ENCODE results near the gene TSPAN3. TPM values are rescaled to one million over a fixed set of nuclear protein-coding genes. Genes with fewer than 3 reads are reported as not detected.

Gene TSPAN3
- total and polyA plus RNA-seq, 4 experiments from 2014 or later: 13.3 to 35.9 (median 25.0) TPM

DNA sequence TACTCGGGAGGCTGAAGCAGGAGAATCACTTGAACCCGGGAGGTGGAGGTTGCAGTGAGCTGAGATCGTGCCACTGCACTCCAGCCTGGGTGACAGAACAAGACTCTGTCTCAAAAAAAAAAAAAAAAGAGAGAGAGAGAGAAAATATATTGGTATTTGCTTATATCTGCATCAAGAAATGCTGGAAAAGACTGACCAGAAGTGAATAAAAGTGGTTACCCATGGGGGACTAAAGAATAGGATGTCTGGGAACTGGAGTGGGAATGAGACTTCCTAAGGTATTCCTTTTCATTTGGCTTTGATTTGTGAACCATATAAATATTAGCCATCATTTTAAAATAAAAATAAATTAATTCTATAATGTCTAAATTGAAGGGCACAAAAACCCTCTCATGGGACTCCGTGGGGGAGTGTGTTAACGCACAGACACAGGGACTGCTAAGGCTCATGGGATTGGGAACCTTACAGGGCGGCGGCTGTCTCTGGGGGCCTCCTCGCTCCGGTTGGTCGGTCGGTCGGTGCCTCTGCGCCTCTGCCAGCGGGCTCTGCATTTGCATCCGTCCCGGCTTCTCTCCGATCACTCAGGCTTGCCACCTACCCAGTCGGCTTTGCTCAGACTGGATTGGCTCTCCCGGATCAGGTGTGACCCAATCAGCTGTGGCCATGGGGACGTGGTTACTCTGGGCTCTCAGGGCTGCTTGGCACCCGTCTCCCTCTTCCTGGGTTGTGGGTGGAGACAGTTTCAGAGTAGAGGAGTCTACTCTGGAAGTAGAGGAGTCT is 12.7 kb upstream of the TSPAN3 start:
- DNase-seq: peak; percentile 49 to 78 (median 59)
- peaks cover 9 to 20% (median 14%) of the 10 kb centered on the region in 4 donors for H3K4me1 Mint-ChIP-seq
- Histone ChIP-seq H3K27me3 (ENCODE audit: insufficient read depth, low read length) (no peaks in the 10 kb centered on the region), H3K36me3 (ENCODE audit: insufficient read depth, low read length) (no peaks in the 10 kb centered on the region), H3K27ac (ENCODE audit: low read depth, low read length) (no peak overlapping the region), H3K9me3 (ENCODE audit: control insufficient read depth in 1 of 2, low read length in 2 of 2) (no peaks in the 10 kb centered on the region), H3K4me1 (ENCODE audit: insufficient read depth, low read length) (peaks cover 12% of the 10 kb centered on the region), H3K4me3 (ENCODE audit: low read length in 2 of 2) (peak overlapping the region in 1 of 2 donors; percentile 8)
- ChIA-PET CTCF (ENCODE audit: partially characterized antibody) (no interaction called here), POLR2A (ENCODE audit: partially characterized antibody) (no interaction called here)
- H3K27me3 Mint-ChIP-seq: no peaks in the 10 kb centered on the region
- H3K27ac Mint-ChIP-seq: peak overlapping the region in 6 of 7 donors; percentile 21 to 87 (median 62)
- H3K4me3 Mint-ChIP-seq: peak overlapping the region; percentile 69 to 87 (median 77)
- no peaks in the 10 kb centered on the region for H3K36me3 Mint-ChIP-seq
- intact Hi-C loops (cut with micrococcal nuclease): no loop called here
- H3K9me3 Mint-ChIP-seq: no peaks in the 10 kb centered on the region

DNA sequence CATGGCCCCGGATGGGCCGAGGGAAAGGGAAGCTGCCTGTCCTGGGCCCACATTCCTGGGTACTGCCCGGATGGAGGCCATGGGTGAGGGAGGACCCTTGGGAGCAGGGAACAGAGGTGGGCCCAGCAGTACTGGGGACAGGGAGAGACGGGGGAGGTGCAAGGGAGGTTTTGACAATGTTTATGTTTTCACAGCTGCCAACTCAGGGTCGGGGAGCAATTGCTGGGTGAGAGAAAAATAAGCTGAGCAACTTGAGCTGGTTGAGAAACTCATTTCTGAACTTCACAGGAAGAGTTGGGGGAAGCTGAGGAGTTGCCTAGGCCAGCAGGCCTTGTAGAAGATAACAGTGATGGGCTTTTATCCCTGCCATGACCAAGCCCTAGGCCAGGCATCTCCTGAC is 11.1 kb upstream of the TSPAN3 start:
- Mint-ChIP-seq H3K27ac (no peak overlapping the region), H3K9me3 (no peaks in the 10 kb centered on the region), H3K4me1 (peaks cover 9 to 20% (median 14%) of the 10 kb centered on the region in 4 donors), H3K4me3 (no peak overlapping the region), H3K27me3 (peaks cover 0 to 2% of the 10 kb centered on the region in 2 donors), H3K36me3 (no peaks in the 10 kb centered on the region)
- intact Hi-C loops (cut with micrococcal nuclease): no loop called here
- Histone ChIP-seq H3K36me3 (ENCODE audit: insufficient read depth, low read length) (no peaks in the 10 kb centered on the region), H3K27me3 (ENCODE audit: insufficient read depth, low read length) (no peaks in the 10 kb centered on the region), H3K27ac (ENCODE audit: low read depth, low read length) (no peak overlapping the region), H3K4me1 (ENCODE audit: insufficient read depth, low read length) (peaks cover 12% of the 10 kb centered on the region), H3K9me3 (ENCODE audit: control insufficient read depth in 1 of 2, low read length in 2 of 2) (no peaks in the 10 kb centered on the region), H3K4me3 (ENCODE audit: low read length in 2 of 2) (no peak overlapping the region)
- ChIA-PET POLR2A (ENCODE audit: partially characterized antibody) (no interaction called here), CTCF (ENCODE audit: partially characterized antibody) (no interaction called here)
- DNase-seq: no peak

DNA sequence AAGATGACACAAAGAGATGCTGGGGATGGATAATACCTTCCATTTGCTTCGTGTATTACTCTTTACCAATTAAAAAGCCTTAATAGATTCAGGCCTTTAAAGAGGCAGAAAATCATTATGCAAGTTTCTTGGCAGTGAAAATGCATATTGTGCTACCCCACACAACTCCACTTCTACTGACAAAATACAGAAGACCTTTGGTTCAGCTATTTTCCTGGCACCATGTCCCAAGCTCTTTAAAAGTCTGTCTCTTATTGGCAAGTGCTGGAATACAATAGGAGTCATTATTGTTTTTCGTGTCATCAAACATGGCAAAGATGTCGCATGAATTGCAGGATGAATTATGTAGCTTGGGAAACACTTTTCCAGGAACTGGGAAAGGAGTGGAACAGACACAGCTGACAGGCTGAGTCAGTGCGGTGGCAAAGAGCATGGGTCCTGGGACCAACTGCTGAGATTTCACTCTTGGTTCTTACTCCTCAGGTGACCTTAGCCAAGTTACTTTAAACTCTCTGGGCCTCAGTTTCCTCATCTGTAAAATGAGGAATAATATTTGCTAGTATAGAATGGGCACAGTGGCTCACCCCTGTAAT is 5.5 kb upstream of the TSPAN3 start:
- H3K36me3 ChIP-seq (ENCODE audit: insufficient read depth, low read length): no peaks in the 10 kb centered on the region
- Mint-ChIP-seq H3K27me3 (peaks cover 0 to 2% of the 10 kb centered on the region in 2 donors), H3K27ac (no peak overlapping the region), H3K9me3 (no peaks in the 10 kb centered on the region), H3K4me3 (no peak overlapping the region), H3K36me3 (no peaks in the 10 kb centered on the region), H3K4me1 (peaks cover 3 to 8% (median 6%) of the 10 kb centered on the region in 4 donors)
- H3K27me3 ChIP-seq (ENCODE audit: insufficient read depth, low read length): no peaks in the 10 kb centered on the region
- H3K9me3 ChIP-seq (ENCODE audit: control insufficient read depth in 1 of 2, low read length in 2 of 2): no peaks in the 10 kb centered on the region
- ChIA-PET POLR2A (ENCODE audit: partially characterized antibody) (no interaction called here), CTCF (ENCODE audit: partially characterized antibody) (interaction anchor here (0.5 kb wide), 1 partner anchor 17 kb away, joined by 3 read pairs; no protein-coding TSS in a partner anchor)
- no peak overlapping the region for H3K27ac ChIP-seq (ENCODE audit: low read depth, low read length)
- H3K4me3 ChIP-seq (ENCODE audit: low read length in 2 of 2): no peak overlapping the region
- intact Hi-C loops (cut with micrococcal nuclease): no loop called here
- DNase-seq: no peak
- H3K4me1 ChIP-seq (ENCODE audit: insufficient read depth, low read length): peaks cover under 1% of the 10 kb centered on the region

- intact Hi-C loops (cut with micrococcal nuclease): no loop called here
- no peak overlapping the region for H3K4me3 ChIP-seq (ENCODE audit: low read length in 2 of 2)
- H3K27me3 Mint-ChIP-seq: peaks cover 0 to 2% of the 10 kb centered on the region in 2 donors
These were observed 4.6 kb upstream of the TSPAN3 start for GRCh38 chr15:77075528-77075927.

DNA sequence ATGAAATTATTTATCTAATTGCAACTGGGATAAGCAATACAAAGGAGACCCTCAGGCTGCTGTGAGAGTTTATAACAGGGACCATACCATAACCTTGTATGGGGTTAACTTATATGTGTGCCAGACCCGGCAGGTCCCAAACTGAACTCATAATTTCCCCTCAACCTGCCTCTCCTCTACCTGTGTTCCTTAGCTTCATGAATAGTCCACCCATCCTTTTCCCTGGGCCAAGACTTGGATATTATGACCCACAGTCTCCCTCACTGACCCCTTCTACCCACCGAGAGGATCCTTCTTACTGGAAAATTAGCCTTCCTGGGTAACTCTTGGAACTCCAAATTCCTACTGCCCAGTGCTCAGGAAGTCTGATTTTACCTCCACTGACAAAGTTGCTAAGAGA is 3.4 kb upstream of the TSPAN3 start:
- CTCF ChIA-PET (ENCODE audit: partially characterized antibody): no interaction called here
- Mint-ChIP-seq H3K36me3 (peaks cover 0 to 1% of the 10 kb centered on the region in 2 donors), H3K27me3 (peaks cover 0 to 2% of the 10 kb centered on the region in 2 donors), H3K4me3 (no peak overlapping the region), H3K27ac (peak overlapping the region in 1 of 7 donors; percentile 40), H3K4me1 (peaks cover 11 to 22% (median 17%) of the 10 kb centered on the region in 4 donors), H3K9me3 (no peaks in the 10 kb centered on the region)
- intact Hi-C loops (cut with micrococcal nuclease): no loop called here
- POLR2A ChIA-PET (ENCODE audit: partially characterized antibody): no interaction called here
- Histone ChIP-seq H3K27ac (ENCODE audit: low read depth, low read length) (no peak overlapping the region), H3K36me3 (ENCODE audit: insufficient read depth, low read length) (no peaks in the 10 kb centered on the region), H3K4me3 (ENCODE audit: low read length in 2 of 2) (no peak overlapping the region), H3K4me1 (ENCODE audit: insufficient read depth, low read length) (peaks cover 14% of the 10 kb centered on the region), H3K27me3 (ENCODE audit: insufficient read depth, low read length) (no peaks in the 10 kb centered on the region), H3K9me3 (ENCODE audit: control insufficient read depth in 1 of 2, low read length in 2 of 2) (no peaks in the 10 kb centered on the region)
- DNase-seq: no peak

More at GRCh38 chr15:77075528-77075927, 4.6 kb upstream of the TSPAN3 start:
- H3K4me1 ChIP-seq (ENCODE audit: insufficient read depth, low read length): peaks cover 5% of the 10 kb centered on the region
- no peak for DNase-seq
- Mint-ChIP-seq H3K9me3 (no peaks in the 10 kb centered on the region), H3K36me3 (peaks cover 0 to 1% of the 10 kb centered on the region in 2 donors), H3K27ac (no peak overlapping the region), H3K4me1 (peaks cover 7 to 13% (median 10%) of the 10 kb centered on the region in 4 donors), H3K4me3 (no peak overlapping the region)
- CTCF ChIA-PET (ENCODE audit: partially characterized antibody): interaction anchor here (0.5 kb wide), 1 partner anchor 17 kb away, joined by 3 read pairs; no protein-coding TSS in a partner anchor
- H3K27me3 ChIP-seq (ENCODE audit: insufficient read depth, low read length): no peaks in the 10 kb centered on the region
- POLR2A ChIA-PET (ENCODE audit: partially characterized antibody): no interaction called here
- H3K9me3 ChIP-seq (ENCODE audit: control insufficient read depth in 1 of 2, low read length in 2 of 2): no peaks in the 10 kb centered on the region
- no peak overlapping the region for H3K27ac ChIP-seq (ENCODE audit: low read depth, low read length)
- no peaks in the 10 kb centered on the region for H3K36me3 ChIP-seq (ENCODE audit: insufficient read depth, low read length)

DNA sequence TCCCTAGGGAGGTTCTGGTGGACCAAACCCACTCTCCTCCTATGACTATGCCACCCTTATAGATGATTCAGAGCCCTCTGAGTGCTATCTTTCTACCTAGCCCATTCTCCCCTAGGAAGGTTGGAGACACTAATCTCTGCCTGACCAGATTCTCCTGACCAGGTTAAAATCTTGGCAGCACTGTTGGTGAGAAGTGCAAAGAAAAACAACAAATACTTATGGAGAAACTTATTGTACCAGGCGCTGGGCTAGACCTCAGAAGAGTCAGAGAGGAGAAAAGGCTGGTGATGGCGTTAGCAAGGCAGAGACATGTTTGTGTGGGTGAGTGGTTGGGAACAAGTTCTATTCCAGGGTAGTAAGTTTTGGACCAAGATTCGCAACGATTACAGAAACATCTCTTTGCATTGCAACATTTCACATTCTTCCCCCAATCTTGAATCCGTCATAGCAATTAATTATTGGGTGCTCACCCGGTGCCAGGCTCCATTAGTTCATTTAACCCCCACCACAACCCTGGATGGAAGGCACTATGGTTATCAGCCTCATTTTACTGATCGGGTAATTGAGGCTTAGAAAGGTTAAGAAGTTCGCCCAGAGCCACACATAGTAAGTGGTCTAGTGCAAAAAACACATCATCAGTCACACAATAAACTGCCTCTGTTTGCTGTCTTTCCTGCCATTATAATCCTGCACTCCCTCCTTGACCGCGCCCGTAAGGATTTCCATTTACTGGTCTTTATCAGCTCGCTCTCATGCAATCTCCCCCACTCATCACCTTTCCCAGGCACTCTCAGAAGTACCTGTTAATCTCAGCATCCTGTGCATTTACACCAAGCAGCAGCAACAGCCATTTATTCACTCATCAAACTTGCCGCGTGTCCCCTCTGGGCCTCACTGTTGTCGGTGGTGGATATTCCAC is 655 bp upstream of the TSPAN3 start:
- intact Hi-C loops (cut with micrococcal nuclease): loop anchor here (1.0 to 2.0 kb wide), 3 partner anchors 77 to 349 kb away; partner anchors contain the start of genes HMG20A, PEAK1, PSTPIP1 and SCAPER
- H3K36me3 ChIP-seq (ENCODE audit: insufficient read depth, low read length): no peaks in the 10 kb centered on the region
- peaks cover 14% of the 10 kb centered on the region for H3K4me1 ChIP-seq (ENCODE audit: insufficient read depth, low read length)
- no peaks in the 10 kb centered on the region for H3K27me3 ChIP-seq (ENCODE audit: insufficient read depth, low read length)
- no peak for DNase-seq
- H3K27ac ChIP-seq (ENCODE audit: low read depth, low read length): peak overlapping the region; percentile 40
- H3K4me3 ChIP-seq (ENCODE audit: low read length in 2 of 2): peak overlapping the region in 1 of 2 donors; percentile 61
- H3K4me3 Mint-ChIP-seq: peak overlapping the region; percentile 51 to 92 (median 84)
- H3K9me3 ChIP-seq (ENCODE audit: control insufficient read depth in 1 of 2, low read length in 2 of 2): no peaks in the 10 kb centered on the region
- peaks cover 13 to 23% (median 18%) of the 10 kb centered on the region in 4 donors for H3K4me1 Mint-ChIP-seq
- ChIA-PET CTCF (ENCODE audit: partially characterized antibody) (no interaction called here), POLR2A (ENCODE audit: partially characterized antibody) (interaction anchor here (0.6 to 1.0 kb wide), 4 partner anchors 26 to 140 kb away, joined by 3 to 6 read pairs (median 4); partner anchors contain the start of gene RCN2)
- H3K36me3 Mint-ChIP-seq: peaks cover 0 to 1% of the 10 kb centered on the region in 2 donors
- peak overlapping the region; percentile 74 to 90 (median 85) for H3K27ac Mint-ChIP-seq
- H3K9me3 Mint-ChIP-seq: no peaks in the 10 kb centered on the region
- no peaks in the 10 kb centered on the region for H3K27me3 Mint-ChIP-seq

Measured in CD4-positive, alpha-beta memory T cell (primary cell).